ENCODE measurements around the gene TUSC2. TPM values are rescaled to one million over a fixed set of nuclear protein-coding genes. Genes with fewer than 3 reads are reported as not detected.

TUSC2 gene
- total and polyA plus RNA-seq, 9 of the 15 experiments (the other 6 are each of a cell fraction or from before 2014, with no cell fraction given): 2.8 to 67.5 (median 25.8) TPM

DNA sequence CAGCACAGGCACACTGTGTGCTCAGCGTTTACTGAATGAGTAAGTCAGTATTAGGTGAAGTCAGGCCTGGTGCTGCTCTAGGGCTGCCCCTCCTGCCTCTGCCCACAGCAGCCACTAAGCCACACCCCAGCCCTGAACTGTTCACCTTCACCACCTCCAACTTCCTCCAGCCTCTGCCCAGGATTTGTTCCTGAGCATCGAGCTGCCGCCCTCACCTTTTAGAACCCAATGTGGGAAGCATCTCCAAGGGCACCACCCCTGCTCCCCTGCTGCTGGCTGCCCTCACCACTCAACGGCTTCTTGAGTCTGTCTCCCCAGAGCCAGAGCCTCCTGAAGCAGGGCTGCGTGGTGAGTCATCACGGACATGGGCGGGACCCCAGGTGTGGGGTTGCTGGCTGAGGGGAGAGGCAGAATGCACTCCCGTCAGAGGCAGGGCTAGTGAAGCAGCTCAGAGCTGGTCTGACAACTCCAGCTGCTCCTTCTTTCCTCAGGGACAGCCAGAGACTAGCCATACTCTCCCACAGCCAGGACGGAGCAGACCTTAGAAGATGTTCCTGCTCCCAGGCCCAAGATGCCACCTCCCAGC, 11.3 kb downstream of the TUSC2 start (continued):
- no peak for TF ChIP-seq XRCC5 (IDR thresholded peaks at IDR 0.05; ENCODE audit: low read depth, low read length)
- TF ChIP-seq FOSL1 (tag; conservative IDR thresholded peaks at IDR 0.05): peak; percentile 79
- TF ChIP-seq U2AF2 (optimal IDR thresholded peaks at IDR 0.05; ENCODE audit: low read depth, low read length): no peak
- no peak for TF ChIP-seq BCL6 (CRISPR knock-in tag; IDR thresholded peaks at IDR 0.05)
- peak; percentile 38; the same call in 1 of the 2 replicates for TF ChIP-seq CTBP1 (IDR thresholded peaks at IDR 0.05; ENCODE audit: borderline replicate concordance)
- 0 out of 2 replicates have a peak, but pooled peaks have one; percentile 8 for TF ChIP-seq CEBPG (CRISPR knock-in tag; IDR thresholded peaks at IDR 0.05)
- no peak for TF ChIP-seq CEBPG (tag; conservative IDR thresholded peaks at IDR 0.05 in 1 of 2, IDR thresholded peaks at IDR 0.05 in 1 of 2)
- peak; percentile 9 for TF ChIP-seq TBP (optimal IDR thresholded peaks at IDR 0.05; ENCODE audit: low read depth, low read length)
- TF ChIP-seq BACH1 (tag; IDR thresholded peaks at IDR 0.05): no peak
- TF ChIP-seq KLF13 (tag; IDR thresholded peaks at IDR 0.05; ENCODE audit: borderline replicate concordance, low read depth): no peak
- TF ChIP-seq, protein P1, sequence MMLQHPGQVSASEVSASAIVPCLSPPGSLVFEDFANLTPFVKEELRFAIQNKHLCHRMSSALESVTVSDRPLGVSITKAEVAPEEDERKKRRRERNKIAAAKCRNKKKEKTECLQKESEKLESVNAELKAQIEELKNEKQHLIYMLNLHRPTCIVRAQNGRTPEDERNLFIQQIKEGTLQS (IDR thresholded peaks at IDR 0.05): peak; percentile 94
- TF ChIP-seq, protein P1 (CRISPR knock-in tag; conservative IDR thresholded peaks at IDR 0.05): no peak
- TF ChIP-seq, protein P2, sequence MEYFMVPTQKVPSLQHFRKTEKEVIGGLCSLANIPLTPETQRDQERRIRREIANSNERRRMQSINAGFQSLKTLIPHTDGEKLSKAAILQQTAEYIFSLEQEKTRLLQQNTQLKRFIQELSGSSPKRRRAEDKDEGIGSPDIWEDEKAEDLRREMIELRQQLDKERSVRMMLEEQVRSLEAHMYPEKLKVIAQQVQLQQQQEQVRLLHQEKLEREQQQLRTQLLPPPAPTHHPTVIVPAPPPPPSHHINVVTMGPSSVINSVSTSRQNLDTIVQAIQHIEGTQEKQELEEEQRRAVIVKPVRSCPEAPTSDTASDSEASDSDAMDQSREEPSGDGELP (CRISPR knock-in tag; IDR thresholded peaks at IDR 0.05; ENCODE audit: borderline replicate concordance): peak; percentile 67; the same call in 1 of the 2 replicates
- peak; percentile 44; the same call in 1 of the 2 replicates for TF ChIP-seq CREM (IDR thresholded peaks at IDR 0.05; ENCODE audit: low read depth)
- TF ChIP-seq ZNF785 (CRISPR knock-in tag; IDR thresholded peaks at IDR 0.05): no peak
- TF ChIP-seq CBFA2T3 (IDR thresholded peaks at IDR 0.05): peak; percentile 9; the same call in 1 of the 2 replicates
- TF ChIP-seq FOS (IDR thresholded peaks at IDR 0.05; ENCODE audit: extremely low read depth, insufficient read length): peak; percentile 23
- TF ChIP-seq, protein P3, sequence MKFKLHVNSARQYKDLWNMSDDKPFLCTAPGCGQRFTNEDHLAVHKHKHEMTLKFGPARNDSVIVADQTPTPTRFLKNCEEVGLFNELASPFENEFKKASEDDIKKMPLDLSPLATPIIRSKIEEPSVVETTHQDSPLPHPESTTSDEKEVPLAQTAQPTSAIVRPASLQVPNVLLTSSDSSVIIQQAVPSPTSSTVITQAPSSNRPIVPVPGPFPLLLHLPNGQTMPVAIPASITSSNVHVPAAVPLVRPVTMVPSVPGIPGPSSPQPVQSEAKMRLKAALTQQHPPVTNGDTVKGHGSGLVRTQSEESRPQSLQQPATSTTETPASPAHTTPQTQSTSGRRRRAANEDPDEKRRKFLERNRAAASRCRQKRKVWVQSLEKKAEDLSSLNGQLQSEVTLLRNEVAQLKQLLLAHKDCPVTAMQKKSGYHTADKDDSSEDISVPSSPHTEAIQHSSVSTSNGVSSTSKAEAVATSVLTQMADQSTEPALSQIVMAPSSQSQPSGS (CRISPR knock-in tag; IDR thresholded peaks at IDR 0.05): no peak
- TF ChIP-seq, protein P4, sequence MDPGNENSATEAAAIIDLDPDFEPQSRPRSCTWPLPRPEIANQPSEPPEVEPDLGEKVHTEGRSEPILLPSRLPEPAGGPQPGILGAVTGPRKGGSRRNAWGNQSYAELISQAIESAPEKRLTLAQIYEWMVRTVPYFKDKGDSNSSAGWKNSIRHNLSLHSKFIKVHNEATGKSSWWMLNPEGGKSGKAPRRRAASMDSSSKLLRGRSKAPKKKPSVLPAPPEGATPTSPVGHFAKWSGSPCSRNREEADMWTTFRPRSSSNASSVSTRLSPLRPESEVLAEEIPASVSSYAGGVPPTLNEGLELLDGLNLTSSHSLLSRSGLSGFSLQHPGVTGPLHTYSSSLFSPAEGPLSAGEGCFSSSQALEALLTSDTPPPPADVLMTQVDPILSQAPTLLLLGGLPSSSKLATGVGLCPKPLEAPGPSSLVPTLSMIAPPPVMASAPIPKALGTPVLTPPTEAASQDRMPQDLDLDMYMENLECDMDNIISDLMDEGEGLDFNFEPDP (CRISPR knock-in tag; IDR thresholded peaks at IDR 0.05): no peak
- no peak for TF ChIP-seq ZNF384 (IDR thresholded peaks at IDR 0.05; ENCODE audit: low read depth, low read length)
- no peak for TF ChIP-seq YY1 (IDR thresholded peaks at IDR 0.05; ENCODE audit: borderline replicate concordance in 1 of 3, control insufficient read depth in 1 of 3, extremely low read depth in 1 of 3, insufficient read depth in 3 of 3, insufficient read length in 1 of 3, insufficient replicate concordance in 2 of 3, low read depth in 1 of 3, low read length in 2 of 3)
- TF ChIP-seq MAZ (CRISPR knock-in tag; conservative IDR thresholded peaks at IDR 0.05 in 1 of 2, IDR thresholded peaks at IDR 0.05 in 1 of 2): no peak
- TF ChIP-seq JUND (IDR thresholded peaks at IDR 0.05; ENCODE audit: borderline replicate concordance, low read depth, low read length): peak; percentile 95
- peak; percentile 92; the same call in 2 of the 3 replicates for TF ChIP-seq JUND (tag; IDR thresholded peaks at IDR 0.05; ENCODE audit: borderline replicate concordance, low read depth, low read length)
